Astrocyte (in vitro differentiated cells and primary cell): ENCODE measurements around the gene BICRA. TPM values are rescaled to one million over a fixed set of nuclear protein-coding genes. Genes with fewer than 3 reads are reported as not detected.
"Not testable (repeated sequence)": the region's sequence is repeated elsewhere in the genome, so short reads cannot be mapped to it uniquely, and the experiment has no call there.

Experiments
- DNase-seq: peaks from one replicate; pipeline ENCODE4 v3.0.0-alpha.2; 2010; ENCODE audit warnings: low read depth
- FAIRE-seq: peaks from 2 replicates; lab custom pipeline; 2011; peaks lifted over from hg19 to GRCh38; lab: Jason Lieb, UNC
- H2AFZ ChIP-seq: 2 replicates; pipeline ENCODE4 v1.6.0; 2012; ENCODE audit warnings: low read depth, low read length, inconsistent platforms
- H3K27ac ChIP-seq: 2 replicates; pipeline ENCODE4 v1.5.1; 2011; ENCODE audit warnings: low read depth, low read length, inconsistent platforms
- H3K27me3 ChIP-seq: 2 replicates; pipeline ENCODE4 v1.6.0; 2011; ENCODE audit warnings: low read length, inconsistent platforms; ENCODE audit not compliant: insufficient read depth
- H3K36me3 ChIP-seq: 2 replicates; pipeline ENCODE4 v1.5.1; 2011; ENCODE audit warnings: low read length, inconsistent platforms; ENCODE audit not compliant: insufficient read depth
- H3K4me1 ChIP-seq: 2 replicates; pipeline ENCODE4 v1.5.1; 2011; ENCODE audit warnings: low read length, inconsistent platforms; ENCODE audit not compliant: insufficient read depth
- H3K4me2 ChIP-seq: 2 replicates; pipeline ENCODE4 v1.6.0; 2012; ENCODE audit warnings: low read length, inconsistent platforms
- H3K4me3 ChIP-seq: 2 replicates; pipeline ENCODE4 v1.5.1; 2011; ENCODE audit warnings: low read depth, mild to moderate bottlenecking, low read length, inconsistent platforms; ENCODE audit not compliant: insufficient read depth
- H3K79me2 ChIP-seq: 2 replicates; pipeline ENCODE4 v1.6.0; 2012; ENCODE audit warnings: mild to moderate bottlenecking, low read length, inconsistent platforms; ENCODE audit not compliant: insufficient read depth
- H3K9ac ChIP-seq: 2 replicates; pipeline ENCODE4 v1.6.0; 2012; ENCODE audit warnings: mild to moderate bottlenecking, low read length, inconsistent platforms
- H3K9me3 ChIP-seq: 2 replicates; pipeline ENCODE4 v1.5.1; 2012; ENCODE audit warnings: low read depth, mild to moderate bottlenecking, low read length, inconsistent platforms; ENCODE audit not compliant: insufficient read depth
- H4K20me1 ChIP-seq: 2 replicates; pipeline ENCODE4 v1.6.0; 2012; ENCODE audit warnings: low read length, inconsistent platforms; ENCODE audit not compliant: insufficient read depth
- H3K27ac Mint-ChIP-seq: one replicate; pipeline ENCODE4 v1.8.0; 2021; ENCODE audit warnings: mild to moderate bottlenecking, mixed read lengths; ENCODE audit not compliant: unreplicated experiment
- H3K27me3 Mint-ChIP-seq: one replicate; pipeline ENCODE4 v1.8.0; 2021; ENCODE audit warnings: low read depth, mixed read lengths; ENCODE audit not compliant: unreplicated experiment
- H3K36me3 Mint-ChIP-seq: one replicate; pipeline ENCODE4 v1.8.0; 2021; ENCODE audit warnings: low read depth, mixed read lengths; ENCODE audit not compliant: unreplicated experiment
- H3K4me1 Mint-ChIP-seq: one replicate; pipeline ENCODE4 v1.8.0; 2021; ENCODE audit warnings: low read depth, mixed read lengths; ENCODE audit not compliant: unreplicated experiment
- H3K4me3 Mint-ChIP-seq: one replicate; pipeline ENCODE4 v1.8.0; 2021; ENCODE audit warnings: mild to moderate bottlenecking, moderate library complexity, mixed read lengths; ENCODE audit not compliant: unreplicated experiment
- H3K9me3 Mint-ChIP-seq: one replicate; pipeline ENCODE4 v1.8.0; 2021; ENCODE audit warnings: mild to moderate bottlenecking, mixed read lengths; ENCODE audit not compliant: unreplicated experiment
- CTCF ChIP-seq: IDR thresholded peaks from 2 replicates; pipeline ENCODE4 v1.5.1; 2011; ENCODE audit warnings: low read depth, mild to moderate bottlenecking, inconsistent platforms, low read length, moderate library complexity; ENCODE audit not compliant: insufficient read depth
- EZH2 ChIP-seq: IDR thresholded peaks from 2 replicates; pipeline ENCODE4 v1.6.1; 2012; ENCODE audit warnings: mild to moderate bottlenecking, low read length, inconsistent platforms; ENCODE audit not compliant: insufficient read depth
- total RNA-seq: library from RNA; stranded (reverse); gene quantifications from 2 replicates; pipeline ENCODE4 v1.2.1, GENCODE V29; 2021

The BICRA gene
- total RNA-seq, 1 donor from 2014 or later = 20.7 TPM

DNA sequence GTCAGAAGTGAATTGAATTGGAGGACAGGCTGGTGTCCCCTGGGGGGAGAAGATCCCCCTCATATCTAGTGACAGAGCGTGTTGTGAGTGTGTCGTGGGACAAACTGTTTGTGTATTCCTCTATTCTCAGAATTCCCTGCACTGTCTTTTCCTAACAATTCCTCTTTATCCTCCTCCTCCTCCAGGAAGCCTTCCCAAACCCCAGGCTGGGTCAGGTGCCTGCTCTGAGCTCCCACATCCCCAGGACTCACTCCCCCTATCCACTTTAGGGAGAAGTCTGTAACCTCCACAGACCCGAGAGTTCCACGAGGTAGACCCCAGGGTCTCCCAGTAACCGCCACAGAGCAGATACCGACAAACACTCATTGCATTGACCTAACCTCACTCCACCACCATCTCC lies 15.1 kb upstream of the BICRA start:
- peaks cover 1% of the 10 kb centered on the region for H3K9me3 Mint-ChIP-seq
- TF ChIP-seq CTCF (no peak), EZH2 (no peak)
- H3K9me3 ChIP-seq = no peaks in the 10 kb centered on the region
- H3K27ac Mint-ChIP-seq = no peak overlapping the region
- H4K20me1 ChIP-seq = no peaks in the 10 kb centered on the region
- H3K27me3 ChIP-seq = no peaks in the 10 kb centered on the region
- H3K4me3 ChIP-seq = no peak overlapping the region
- H2AFZ ChIP-seq = no peak overlapping the region
- no peak overlapping the region for H3K27ac ChIP-seq
- H3K4me1 Mint-ChIP-seq = peaks cover 5% of the 10 kb centered on the region
- DNase-seq (no peak), FAIRE-seq (no peak)
- H3K4me1 ChIP-seq = peaks cover 8% of the 10 kb centered on the region
- no peak overlapping the region for H3K4me3 Mint-ChIP-seq
- no peaks in the 10 kb centered on the region for H3K27me3 Mint-ChIP-seq
- H3K4me2 ChIP-seq = no peak overlapping the region
- H3K36me3 ChIP-seq = no peaks in the 10 kb centered on the region
- H3K9ac ChIP-seq = no peak overlapping the region
- H3K79me2 ChIP-seq = no peaks in the 10 kb centered on the region
- no peaks in the 10 kb centered on the region for H3K36me3 Mint-ChIP-seq

- Histone ChIP-seq H3K4me3 (no peak overlapping the region), H3K4me2 (no peak overlapping the region), H3K79me2 (no peaks in the 10 kb centered on the region), H3K27ac (no peak overlapping the region), H3K4me1 (peaks cover 12% of the 10 kb centered on the region), H3K9ac (no peak overlapping the region), H4K20me1 (no peaks in the 10 kb centered on the region), H3K27me3 (no peaks in the 10 kb centered on the region), H3K36me3 (no peaks in the 10 kb centered on the region), H2AFZ (no peak overlapping the region), H3K9me3 (no peaks in the 10 kb centered on the region)
- H3K36me3 Mint-ChIP-seq = no peaks in the 10 kb centered on the region
- TF ChIP-seq EZH2 (no peak), CTCF (no peak)
- H3K9me3 Mint-ChIP-seq = no peaks in the 10 kb centered on the region
- no peak overlapping the region for H3K27ac Mint-ChIP-seq
- no peak overlapping the region for H3K4me3 Mint-ChIP-seq
- H3K4me1 Mint-ChIP-seq = peaks cover 14% of the 10 kb centered on the region
- DNase-seq (no peak), FAIRE-seq (no peak)
- H3K27me3 Mint-ChIP-seq = no peaks in the 10 kb centered on the region
These were observed 13.0 kb upstream of the BICRA start for GRCh38 chr19:47595944-47596343.

DNA sequence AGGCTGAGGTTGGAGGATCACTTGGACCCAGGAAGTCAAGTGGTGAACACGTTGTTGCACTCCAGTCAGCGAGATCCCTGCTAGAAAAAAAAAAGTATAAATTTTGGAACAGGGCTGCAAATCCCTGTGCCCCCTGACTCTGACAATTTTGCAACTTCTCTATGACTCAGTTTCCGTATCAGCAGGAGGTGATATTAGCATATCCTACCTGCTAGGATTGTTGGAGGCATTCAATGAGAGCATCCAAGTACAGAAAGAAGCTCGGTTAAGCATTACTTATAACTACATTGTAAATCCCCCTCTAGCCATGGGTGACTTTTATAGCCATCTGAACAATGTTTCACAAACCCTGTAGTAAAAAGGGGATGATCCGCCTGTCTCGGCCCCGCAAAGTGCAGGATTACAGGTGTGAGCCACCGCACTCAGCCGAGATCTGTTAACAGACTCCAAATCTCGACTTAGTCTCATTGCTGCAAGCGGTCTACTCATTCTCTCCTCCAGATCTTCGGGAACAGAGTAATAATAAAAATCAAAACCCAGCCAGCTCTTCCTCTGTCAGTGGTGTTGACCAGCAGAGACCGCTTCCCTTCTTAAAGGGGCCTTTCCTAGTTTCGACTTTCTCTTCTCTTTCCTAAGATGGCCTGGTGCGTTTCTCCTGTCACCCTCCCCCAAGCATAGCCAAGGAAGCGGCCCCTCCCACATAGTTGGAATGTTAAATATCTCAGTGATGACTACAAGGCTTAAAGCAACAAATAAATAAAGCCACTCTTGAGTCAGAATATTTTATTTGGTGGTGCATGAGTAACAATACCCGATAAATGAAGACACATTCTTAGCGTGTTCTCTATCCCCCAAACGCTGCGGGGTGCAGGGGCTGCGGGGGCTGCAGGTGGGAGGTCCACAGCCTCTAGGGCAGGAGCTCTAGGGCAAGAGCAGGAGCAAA lies 10.3 kb upstream of the BICRA start:
- peak; percentile 54 for FAIRE-seq
- Histone ChIP-seq H3K4me2 (peak overlapping the region; percentile 89), H3K9me3 (no peaks in the 10 kb centered on the region), H3K4me3 (peak overlapping the region; percentile 60), H3K9ac (peak overlapping the region; percentile 79), H3K4me1 (peaks cover 12% of the 10 kb centered on the region), H4K20me1 (no peaks in the 10 kb centered on the region), H2AFZ (peak overlapping the region; percentile 57), H3K27me3 (no peaks in the 10 kb centered on the region), H3K27ac (peak overlapping the region; percentile 71), H3K79me2 (no peaks in the 10 kb centered on the region), H3K36me3 (no peaks in the 10 kb centered on the region)
- H3K36me3 Mint-ChIP-seq = no peaks in the 10 kb centered on the region
- peaks cover 14% of the 10 kb centered on the region for H3K4me1 Mint-ChIP-seq
- peak overlapping the region; percentile 74 for H3K4me3 Mint-ChIP-seq
- no peaks in the 10 kb centered on the region for H3K9me3 Mint-ChIP-seq
- DNase-seq = peak; percentile 94
- no peak for TF ChIP-seq CTCF
- TF ChIP-seq EZH2 = no peak
- H3K27ac Mint-ChIP-seq = peak overlapping the region; percentile 95
- no peaks in the 10 kb centered on the region for H3K27me3 Mint-ChIP-seq

DNA sequence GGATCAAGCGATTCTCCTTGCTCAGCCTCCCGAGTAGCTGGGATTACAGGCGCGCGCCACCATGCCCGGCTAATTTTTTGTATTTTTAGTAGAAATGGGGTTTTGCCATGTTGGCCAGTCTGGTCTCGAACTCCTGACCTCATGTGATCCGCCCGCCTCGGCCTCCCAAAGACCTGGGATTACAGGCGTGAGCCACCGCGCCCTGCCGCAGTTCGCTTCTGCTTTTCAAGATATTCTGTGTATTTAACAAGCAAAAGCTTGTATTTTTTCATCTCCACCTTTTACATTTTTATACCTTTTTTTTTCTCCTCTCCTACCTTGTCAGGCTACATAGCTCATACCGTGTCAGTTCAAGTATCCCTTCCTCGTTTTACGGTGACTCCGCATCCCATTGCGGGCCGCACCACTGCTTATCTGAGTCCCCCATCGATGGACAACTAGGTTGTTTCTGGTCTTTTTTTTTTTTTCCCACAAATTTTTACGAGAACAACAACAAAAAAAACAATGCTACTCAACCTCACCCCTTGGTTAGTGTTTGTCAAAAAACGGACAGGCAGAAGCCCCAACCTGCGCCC lies 9.2 kb upstream of the BICRA start:
- Mint-ChIP-seq H3K27ac (peak overlapping the region; percentile 95), H3K4me1 (peaks cover 14% of the 10 kb centered on the region), H3K4me3 (peak overlapping the region; percentile 74)
- H3K9me3 Mint-ChIP-seq, H3K27me3 ChIP-seq, DNase-seq, H3K79me2 ChIP-seq, FAIRE-seq, H3K36me3 Mint-ChIP-seq, H4K20me1 ChIP-seq, H3K36me3 ChIP-seq, H3K27me3 Mint-ChIP-seq, H3K9me3 ChIP-seq: not testable (repeated sequence)
- H3K4me2 ChIP-seq = peak overlapping the region; percentile 89
- peak overlapping the region; percentile 79 for H3K9ac ChIP-seq
- peak overlapping the region; percentile 41 for H2AFZ ChIP-seq
- H3K27ac ChIP-seq = peak overlapping the region; percentile 71
- peak overlapping the region; percentile 59 for H3K4me3 ChIP-seq
- H3K4me1 ChIP-seq = peaks cover 12% of the 10 kb centered on the region
